ENCODE data around the gene TFDP1.
A peak's percentile ranks its signal among the peaks of the same experiment; 100 is the strongest.

TFDP1 gene

DNA sequence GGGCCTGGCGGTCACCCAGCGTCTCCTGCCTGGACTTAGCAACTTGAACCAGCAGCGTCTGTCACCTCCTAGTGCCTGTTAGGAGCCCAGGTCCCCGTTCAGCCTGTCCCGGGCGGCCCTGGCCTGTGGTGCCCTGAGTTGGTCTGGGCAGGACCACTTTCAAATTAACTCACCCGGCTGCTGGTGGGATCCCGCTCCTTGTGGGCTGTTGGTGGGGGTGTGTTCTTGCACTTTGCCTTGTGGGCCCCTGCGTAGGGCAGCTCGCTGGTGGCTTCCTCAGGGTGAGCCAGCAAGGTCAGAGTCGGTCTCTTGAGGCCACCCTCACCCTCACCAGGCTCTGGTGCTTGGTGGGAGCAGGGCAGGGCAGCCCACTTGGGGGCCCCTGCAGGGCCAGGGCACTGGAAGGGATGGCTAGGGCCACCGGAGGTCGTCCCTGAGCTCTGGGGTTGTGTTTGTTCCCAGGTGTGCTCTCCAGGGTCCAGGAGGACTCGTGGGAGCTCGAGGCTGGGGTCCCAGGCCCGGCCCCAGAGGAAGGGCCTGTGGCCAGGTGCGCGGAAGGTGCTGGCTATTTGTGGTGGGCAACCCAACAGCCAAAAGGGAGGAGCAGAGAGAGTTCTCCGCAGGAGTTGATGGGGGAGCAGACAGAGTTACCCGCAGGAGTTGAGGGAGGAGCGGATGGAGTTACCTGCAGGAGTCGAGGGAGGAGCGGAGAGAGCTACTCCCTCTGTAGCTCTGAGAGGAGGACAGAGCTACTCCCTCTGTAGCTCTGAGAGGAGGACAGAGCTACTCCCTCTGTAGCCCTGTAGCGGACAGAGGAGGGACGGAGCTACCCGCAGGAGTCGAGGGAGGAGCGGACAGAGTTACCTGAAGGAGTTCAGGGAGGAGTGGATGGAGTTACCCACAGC, 16.9 kb downstream of the TFDP1 start:
- no peak for DNase-seq

DNA sequence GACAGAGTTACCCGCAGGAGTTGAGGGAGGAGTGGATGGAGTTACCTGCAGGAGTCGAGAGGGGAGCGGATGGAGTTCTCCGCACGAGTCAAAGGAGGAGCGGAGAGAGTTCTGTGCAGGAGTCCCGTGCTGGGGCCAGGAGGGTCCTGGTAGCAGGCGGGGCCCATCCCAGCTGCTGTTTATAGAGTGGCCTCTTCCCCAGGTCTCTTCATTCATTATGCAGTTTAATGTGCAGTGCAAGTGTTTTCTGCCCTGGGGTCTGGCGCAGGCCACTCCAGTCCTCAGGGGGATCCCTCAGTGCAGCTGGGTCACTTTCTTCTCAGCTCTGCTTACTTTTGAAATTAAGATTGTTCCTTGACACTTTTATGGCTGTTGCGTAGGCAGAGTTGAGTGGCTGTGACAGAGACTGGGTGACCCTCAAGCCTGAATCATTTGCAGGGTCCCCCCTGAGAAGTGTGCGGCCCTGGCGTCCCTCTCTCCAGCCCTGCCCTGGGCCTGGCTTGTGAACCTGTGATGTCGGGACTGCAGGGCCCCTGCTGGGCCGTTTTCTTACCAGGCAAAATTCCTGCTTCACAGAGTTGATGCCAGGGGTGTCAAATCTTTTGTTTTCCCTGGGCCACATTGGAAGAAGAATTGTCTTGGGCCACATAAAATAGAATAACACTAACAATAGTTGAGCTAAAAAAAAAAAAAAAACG, 17.9 kb downstream of the TFDP1 start:
- no peak for DNase-seq

DNA sequence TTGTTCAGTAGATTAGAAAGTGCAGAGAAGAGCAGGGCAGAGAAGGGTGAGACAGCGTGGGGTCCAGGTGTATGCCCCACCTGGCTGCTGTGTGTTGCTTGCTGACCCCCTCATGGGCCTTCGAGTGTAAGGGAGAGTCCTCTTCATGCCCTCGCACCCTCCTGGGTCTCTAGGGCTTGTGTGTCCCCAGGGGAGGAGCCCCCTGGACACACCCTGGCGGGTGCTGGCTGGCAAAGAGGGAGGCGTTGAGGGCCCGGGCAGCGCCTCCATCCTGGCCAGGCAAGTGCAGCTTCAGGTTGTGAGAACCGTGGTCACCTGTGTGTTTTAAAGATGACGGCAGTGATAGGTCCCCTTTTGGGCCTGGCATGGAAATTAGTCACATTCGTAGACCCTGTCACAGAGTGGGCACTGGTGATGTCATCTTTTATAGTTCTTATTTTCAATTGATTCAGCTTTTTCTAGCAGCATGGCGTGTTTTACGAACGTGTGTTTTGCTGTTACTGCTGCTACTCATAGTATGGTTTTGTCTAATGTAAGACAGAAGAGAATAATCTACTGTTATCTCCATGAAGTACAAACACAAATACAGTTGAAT, 18.7 kb downstream of the TFDP1 start:
- DNase-seq, result no peak

DNA sequence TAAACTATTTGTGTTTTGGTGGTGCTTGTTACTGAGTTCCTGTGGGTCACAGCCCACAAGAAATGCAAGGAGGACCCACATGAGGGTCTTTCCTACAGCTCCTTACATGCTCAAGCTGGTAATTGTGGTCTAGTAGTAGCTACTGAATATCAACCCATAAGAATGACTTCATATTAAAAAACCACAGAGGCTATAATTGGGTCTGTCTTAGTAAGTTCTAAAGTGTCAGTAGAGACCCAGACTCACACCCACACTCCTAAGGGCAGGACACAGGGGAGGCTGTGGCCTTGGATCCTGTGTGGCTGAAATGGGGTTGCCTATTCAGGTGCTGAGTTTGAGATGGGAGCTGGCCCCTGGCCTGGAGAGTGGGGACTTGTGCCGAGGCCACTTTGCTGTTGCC, 19.6 kb downstream of the TFDP1 start:
- no peak for DNase-seq

DNA sequence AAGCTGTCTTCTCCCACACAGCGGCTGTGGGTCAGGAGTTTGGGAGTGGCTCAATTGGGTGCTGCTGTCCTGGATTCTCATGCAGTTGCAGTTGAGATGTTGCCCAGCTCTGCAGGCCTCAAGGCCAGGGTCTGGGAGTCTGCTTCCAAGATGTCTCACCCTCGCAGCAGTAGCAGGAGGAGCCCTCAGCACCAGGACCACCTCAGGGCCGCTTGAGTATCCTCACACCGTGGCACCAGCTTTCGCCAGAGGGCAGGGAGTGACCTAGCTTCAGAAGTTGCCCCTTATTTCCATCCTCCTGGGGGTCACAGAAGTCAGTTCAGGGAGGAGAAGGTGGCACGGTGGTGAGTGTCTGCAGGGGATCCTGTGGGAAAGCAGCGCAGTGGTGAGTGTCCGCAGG, 20.9 kb downstream of the TFDP1 start:
- DNase-seq, result no peak

DNA sequence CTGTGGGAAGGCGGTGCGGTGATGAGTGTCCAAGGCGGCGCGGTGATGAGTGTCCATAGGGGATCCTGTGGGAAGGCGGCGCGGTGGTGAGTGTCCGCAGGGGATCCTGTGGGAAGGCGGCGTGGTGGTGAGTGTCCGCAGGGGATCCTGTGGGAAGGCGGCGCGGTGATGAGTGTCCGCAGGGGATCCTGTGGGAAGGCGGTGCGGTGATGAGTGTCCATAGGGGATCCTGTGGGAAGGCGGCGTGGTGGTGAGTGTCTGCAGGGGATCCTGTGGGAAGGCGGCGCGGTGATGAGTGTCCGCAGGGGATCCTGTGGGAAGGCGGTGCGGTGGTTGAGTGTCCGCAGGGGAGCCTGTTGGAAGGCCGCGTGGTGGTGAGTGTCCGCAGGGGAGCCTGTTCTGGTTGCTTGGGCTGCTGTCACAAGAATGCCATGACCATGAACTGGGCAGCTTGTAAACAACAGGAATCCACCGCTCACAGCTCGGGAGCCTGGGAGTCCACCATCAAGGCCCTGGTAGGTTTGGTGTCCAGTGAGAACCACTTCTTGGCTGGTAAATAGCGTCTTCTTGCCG, 21.4 kb downstream of the TFDP1 start:
- DNase-seq, result no peak

- DNase-seq, result peak; percentile 60
Observed at GRCh38 chr13:113607056-113607888, 22.7 kb downstream of the TFDP1 start.

GRCh38 chr13:113607889-113608635, 23.5 kb downstream of the TFDP1 start:
- DNase-seq, result no peak

- no peak for DNase-seq
Observed at GRCh38 chr13:113608967-113609533, 24.5 kb downstream of the TFDP1 start.

DNA sequence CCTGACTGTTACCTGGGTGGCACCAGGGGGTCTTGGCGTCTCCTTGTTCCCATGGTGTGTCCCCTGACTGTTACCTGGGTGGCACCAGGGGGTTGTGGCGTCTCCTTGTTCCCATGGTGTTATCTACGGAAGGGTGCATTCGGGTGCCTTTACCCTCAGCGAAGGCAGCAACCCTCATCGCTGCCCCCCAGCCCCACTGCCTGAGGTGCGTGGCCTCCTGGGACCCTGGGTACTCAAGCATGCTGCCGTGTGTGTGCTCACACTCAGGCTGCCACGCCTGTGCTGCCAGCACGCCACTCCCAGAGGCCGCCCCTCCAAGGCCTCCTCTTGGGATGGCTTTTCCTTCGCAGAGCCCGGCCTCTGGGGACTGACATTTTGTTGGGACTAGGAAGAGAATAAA, 25.1 kb downstream of the TFDP1 start:
- no peak for DNase-seq

DNA sequence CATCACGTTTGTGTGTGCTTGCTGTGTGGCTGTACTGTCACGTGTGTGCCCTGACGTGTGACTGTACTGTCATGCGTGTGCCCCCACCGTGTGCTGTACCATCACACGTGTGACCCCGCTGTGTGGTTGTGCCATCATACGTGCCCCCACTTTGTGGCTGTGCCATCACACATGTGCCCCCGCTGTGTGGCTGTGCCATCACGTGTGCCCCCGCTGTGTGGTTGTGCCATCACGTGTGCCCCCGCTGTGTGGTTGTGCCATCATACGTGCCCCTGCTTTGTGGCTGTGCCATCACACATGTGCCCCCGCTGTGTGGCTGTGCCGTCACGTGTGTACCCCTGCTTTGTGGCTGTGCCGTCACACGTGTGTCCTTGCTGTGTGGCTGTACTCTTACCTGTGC, 25.7 kb downstream of the TFDP1 start:
- DNase-seq, result no peak

GRCh38 chr13:113611996-113612395, 27.4 kb downstream of the TFDP1 start:
- no peak for DNase-seq

GRCh38 chr13:113612607-113613006, 28.1 kb downstream of the TFDP1 start:
- DNase-seq, result no peak

DNA sequence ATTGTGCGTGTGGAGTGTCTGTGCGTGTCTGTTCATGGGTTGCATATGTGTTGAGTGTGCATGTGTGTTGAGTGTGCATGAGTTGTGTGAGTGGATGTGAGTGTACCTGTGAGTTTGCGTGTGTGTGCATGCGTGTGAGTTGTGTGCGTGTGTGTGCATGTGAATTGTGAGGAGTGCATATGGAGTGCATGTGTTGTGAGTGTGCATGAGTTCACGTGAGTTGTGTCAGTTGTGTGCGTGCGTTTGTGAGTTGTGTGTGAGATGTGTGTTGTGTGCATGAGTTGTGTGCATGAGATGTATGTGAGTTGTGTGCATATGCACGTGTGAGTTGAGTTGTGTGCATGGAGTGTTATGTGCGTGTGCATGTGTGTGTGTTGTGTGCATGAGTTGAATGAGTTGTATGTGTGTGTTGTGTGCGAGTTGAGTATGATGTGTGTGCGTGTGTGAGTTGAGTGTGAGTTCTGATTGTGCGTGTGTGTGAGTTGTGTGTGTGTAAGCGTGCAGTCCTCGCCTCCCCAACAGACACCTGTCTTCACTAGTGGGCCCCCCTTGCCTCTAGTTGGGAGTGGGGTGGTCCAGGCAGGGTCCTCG, 29.3 kb downstream of the TFDP1 start:
- DNase-seq, result no peak

GRCh38 chr13:113616281-113616906, 31.8 kb downstream of the TFDP1 start:
- peak; percentile 86 for DNase-seq

DNA sequence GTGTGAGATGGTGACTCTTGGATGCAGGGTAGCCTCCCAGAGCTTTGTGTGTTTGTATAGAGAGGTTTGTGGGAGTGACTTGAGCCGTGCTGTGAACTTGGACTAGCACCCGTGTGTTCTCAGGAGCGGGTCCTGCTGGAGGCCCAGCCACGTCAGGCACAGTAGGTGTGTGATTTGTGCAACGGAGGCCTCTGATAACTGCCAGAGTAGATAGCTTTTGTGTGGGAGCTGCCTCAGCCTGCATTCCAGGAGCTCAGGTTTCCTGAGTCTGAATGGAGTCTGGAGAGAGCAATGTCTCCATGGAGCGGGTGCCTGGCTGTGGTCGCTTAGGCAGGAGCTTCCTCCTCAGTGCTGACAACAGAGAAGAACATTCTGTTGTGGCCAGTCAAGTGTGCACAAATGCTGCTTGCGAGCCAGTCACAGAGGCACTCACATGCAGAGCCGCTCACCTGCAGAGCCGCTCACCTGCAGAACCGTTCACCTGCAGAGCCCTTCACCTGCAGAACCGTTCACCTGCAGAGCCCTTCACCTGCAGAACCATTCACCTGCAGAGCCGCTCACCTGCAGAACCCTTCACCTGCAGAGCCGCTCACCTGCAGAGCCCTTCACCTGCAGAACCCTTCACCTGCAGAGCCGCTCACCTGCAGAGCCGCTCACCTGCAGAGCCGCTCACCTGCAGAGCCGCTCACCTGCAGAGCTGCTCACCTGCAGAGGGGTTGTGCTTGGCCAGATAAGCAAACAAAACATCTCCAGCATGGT, 32.6 kb downstream of the TFDP1 start:
- peak; percentile 18 for DNase-seq

GRCh38 chr13:113617961-113618360, 33.4 kb downstream of the TFDP1 start:
- DNase-seq, result peak; percentile 27

GRCh38 chr13:113618455-113618854, 33.9 kb downstream of the TFDP1 start:
- no peak for DNase-seq

DNA sequence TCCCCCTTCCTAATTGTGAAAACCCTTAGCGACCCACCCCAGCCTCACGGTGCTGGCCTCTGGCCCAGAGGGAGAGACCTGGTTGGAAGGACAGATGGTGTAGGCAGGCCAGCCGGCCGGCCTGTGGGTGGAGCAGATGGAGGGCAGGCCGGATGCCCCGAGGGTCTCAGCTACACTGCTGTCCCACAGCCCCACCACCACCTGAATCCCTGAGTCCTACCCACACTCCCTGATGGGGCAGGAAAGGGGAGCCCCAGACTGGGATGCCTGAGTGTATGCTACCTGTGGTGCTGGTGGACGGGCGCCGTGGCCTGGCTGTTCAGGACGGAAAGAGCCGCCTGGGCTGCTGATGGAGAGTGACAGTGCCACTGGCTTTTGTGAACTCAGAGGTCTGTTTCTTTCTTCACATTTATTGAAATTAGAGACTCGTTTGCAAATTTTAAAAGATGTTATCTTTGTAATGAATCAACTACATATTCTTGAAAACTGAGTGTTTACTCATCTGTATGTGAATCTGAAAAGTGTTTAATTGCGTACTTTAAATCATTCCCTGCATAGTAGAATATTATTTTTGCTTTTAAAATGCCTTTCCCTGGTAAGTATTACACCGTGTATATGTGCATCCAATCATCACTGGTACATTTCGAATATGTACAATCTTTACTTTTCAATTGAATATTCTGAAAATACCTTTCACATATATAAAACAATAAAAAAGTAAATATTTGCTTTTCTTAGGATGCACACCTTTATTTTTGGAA, 35.7 kb downstream of the TFDP1 start:
- DNase-seq, result no peak

All from hematopoietic multipotent progenitor cell treated with erythropoietin and hydrocortisone succinate and interleukin-3 and kit ligand, for 4 days (in vitro differentiated cells).